ENCODE measurements around the gene HCFC1.

The HCFC1 gene

DNA sequence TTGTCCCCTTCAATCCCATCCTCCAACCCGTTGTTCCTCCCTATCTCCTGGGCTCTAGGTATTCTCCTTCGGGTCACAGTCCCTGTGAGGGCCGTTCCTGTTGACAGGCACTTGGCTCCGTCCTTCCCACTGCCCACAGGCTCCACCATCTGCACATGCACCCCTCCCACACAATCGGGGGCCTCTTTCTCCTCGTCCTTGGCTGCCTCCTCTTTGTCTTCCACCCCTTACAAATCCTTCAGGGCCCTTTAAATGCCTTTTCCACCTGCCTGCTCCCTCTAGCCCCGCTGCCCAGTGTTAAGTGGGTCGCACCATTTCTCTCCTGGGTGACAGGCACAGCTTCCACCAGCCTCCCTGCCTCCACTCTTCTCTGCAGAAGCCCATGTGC lies 69.9 kb downstream of the HCFC1 start:
- DNase-seq = no peak

DNA sequence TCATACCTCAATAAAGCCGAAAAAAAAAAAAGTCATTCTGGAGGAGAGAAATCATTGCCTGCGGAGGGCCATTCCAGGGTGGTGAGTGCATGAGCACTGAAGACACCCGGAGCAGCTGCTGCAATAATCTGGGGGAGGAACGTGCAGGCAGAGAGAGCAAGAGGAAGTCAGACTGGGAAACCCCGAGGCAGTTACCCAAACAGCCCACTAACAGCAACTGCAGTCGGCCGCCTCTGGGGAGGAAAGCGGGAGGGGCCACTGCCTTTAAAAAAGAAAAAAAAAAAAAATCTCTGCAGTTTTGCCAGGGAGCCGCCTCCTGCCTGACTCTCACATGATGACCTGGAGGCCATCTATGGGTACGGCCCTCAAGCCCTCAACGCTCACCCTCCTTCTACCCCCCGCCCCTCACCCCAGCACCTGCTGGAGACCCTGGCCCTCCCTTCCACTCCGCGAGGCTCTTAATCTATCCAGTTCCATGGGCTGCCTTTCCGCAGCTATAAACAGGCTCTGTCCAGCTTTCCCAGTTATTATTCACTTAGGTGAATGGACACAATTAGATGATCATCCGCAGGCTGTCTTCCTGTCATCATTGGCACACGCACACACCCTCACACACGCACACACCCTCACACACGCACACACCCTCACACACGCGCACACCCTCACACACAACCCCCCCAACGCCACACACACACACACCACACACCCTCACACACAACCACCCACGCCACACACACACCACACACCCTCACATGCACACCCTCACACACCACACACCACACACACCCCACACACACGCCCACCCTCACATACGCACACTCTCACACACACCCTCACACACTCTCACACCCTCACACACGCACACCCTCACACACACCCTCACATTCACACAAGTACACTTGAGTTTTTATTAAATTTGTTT lies 70.5 kb downstream of the HCFC1 start:
- no peak for DNase-seq

DNA sequence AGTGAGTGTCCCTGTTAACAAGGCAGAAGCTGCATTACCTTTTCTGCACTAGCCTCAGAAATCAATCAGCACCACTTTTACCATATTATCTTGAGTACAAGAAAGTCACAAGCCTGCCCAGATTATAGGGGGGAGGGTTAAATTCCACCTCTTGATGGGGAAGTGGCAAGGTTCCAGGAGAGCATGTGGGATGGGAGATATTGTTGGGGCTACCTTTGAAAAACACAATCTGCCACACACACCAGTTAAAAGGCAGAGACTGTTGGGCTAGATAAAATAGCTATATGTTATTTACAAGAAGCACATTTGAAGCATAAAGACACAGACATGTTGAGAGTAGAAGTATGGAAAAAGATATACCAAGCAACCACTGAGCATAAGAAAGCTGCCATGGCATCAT lies 73.7 kb downstream of the HCFC1 start:
- DNase-seq = no peak
